IPS-11a (cell line): ENCODE measurements around the gene ZBTB37.
"Not testable (repeated sequence)": the region's sequence is repeated elsewhere in the genome, so short reads cannot be mapped to it uniquely, and the experiment has no call there.

Source experiments
- H3K4me3 ChIP-seq: one replicate; pipeline ENCODE4 v1.5.1; 2013; ENCODE audit warnings: low read depth, low read length, control low read depth

ZBTB37 gene

DNA sequence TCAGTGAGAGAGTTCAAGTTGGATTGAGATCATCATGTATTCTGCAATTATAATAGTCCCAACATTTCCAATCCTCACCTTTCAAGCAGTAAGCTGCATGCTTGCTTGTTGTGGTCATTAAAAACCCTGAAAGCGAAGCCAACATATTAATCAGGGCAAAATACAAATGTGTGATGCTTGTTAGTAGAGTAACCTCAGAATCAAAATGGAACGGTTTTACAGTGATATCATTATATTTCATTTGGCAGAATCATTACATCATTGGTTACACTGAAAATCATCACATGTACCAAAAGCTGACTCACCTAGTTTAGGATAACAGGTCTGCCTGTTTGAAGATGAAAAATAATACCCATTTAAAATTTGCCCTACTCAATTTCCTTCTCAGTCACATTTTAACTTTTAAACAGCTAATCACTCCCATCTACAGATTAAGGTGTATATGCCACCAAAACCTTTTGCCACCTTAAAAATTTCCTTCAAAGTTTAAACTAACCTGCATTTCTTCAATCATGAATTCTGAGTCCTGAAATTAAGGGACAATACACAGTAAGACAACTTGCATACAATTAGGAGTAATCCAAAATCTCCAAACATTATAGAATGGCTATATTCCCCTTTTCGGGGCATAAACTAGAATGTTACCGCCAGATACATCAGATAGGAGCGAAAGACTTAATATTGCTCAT is 3.9 kb upstream of the ZBTB37 start:
- H3K4me3 ChIP-seq = peak overlapping the region; percentile 27

DNA sequence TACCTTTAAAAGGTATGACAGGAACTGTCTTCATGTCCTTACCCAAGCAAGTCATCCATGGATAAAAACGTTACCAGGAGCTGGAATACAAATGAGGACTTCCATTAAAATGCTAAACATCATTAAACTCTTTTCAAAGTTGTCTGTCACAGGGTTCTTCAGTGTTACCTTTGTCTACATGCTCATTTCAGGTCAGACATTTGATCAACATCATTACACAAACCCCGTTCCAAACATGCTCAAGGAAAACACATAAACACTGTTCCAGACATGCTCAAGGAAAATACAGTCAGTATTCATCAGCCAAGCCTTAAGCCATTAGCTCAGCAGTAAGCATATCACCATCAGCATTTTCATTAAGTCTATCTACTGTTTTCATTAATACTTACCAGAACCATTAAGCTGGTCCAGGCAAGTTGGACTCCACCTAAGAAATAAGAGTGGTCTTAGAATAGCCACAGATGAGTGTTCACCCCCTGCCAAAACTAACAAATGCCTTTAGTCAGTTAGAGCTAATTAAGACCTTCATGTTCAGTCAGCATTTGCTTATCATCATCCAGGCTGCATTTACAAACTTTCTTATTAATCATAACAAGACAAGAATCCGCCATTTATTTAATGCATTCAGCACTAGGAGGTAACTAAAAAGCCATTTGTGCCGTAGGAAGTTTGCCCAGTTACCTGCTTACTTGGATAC is 2.6 kb upstream of the ZBTB37 start:
- H3K4me3 ChIP-seq = peak overlapping the region; percentile 99

DNA sequence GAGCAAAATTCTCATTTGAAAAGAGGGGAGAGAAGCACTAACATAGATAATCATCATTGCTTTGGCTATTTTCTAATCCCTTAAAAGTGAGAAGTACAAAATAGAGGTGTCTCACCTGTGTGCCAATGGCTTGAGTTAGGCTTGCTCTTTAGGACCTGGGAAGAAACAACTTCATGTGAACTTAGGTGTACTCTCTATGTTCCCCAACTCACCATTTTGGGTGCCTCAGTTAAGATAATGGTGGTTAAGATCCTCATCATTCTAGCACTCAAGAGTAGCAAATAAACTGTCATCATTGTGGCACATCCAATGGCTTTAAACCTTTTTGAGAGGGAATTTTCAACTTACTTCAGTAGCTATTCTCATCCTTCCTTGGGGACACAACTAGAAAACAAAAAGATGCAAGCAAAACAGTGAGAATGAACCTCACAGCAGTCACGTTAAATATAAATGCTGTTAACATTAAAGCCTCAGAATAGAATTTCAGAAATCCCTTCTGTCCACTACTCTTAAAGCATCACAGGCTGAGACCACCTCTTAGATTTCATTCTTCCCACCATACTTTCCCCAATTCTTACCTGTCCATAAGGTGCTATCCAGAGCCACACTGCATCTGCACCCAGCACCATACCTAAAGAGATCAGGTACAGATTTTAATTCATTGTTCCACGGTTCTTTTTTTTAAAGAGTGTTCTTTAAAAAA is 1.6 kb upstream of the ZBTB37 start:
- H3K4me3 ChIP-seq = peak overlapping the region; percentile 99

DNA sequence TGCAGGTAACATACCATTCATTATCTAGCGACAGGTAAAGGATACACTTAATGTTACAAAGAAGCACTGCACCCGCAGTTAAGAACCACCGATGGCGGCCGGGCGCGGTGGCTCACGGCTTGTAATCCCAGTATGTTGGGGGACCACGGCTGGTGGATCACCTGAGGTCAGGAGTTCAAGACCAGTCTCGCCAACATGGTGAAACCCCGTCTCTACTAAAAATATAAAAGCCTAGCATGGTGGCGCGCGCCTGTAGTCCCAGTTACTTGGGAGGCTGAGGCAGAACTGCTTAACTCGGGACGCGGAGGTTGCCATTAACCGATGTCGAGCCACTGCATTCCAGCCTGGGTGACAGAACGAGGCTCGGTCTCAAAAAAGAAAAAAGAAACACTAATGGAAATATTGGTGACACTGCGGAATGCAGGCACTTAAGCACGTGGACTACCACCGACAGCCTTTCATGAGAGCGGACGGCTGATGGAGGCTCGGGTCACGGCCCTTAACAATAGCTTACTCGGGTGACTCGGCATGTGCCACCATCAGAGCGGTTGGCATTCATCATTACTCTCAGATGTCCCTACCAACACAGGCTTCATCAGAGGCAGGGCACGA is 933 bp upstream of the ZBTB37 start:
- peak overlapping the region; percentile 99 for H3K4me3 ChIP-seq

DNA sequence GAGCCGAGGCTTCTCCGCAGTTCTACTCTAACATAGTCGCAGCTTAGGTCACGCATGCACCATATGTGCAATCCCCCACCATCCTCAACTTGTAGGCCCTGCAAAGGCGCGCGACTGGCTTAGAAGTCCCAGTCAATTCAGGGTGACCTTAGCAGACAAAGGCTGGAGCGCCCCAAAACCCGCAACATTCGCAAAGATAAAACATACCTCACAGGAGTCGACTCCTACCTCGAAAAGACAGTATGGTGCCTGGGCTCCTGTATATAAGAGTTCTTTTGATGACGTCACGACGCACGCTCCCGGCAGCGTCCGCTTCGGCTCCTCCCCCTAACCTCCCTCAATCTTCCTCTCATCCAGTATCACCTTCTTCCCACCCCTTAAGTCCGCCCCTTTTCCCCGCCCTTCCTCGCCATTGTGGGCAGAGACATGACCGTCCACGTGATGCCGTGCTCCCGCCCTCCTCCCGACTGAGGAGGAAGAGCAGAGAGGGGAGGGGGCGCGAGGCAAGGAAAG is 371 bp upstream of the ZBTB37 start, which contains the start of gene GAS5:
Gene GAS5, minus strand, starts transcription at position 237 of the 513 bp plus-strand sequence.
- H3K4me3 ChIP-seq = peak within 1 kb of the TSS; percentile 99

DNA sequence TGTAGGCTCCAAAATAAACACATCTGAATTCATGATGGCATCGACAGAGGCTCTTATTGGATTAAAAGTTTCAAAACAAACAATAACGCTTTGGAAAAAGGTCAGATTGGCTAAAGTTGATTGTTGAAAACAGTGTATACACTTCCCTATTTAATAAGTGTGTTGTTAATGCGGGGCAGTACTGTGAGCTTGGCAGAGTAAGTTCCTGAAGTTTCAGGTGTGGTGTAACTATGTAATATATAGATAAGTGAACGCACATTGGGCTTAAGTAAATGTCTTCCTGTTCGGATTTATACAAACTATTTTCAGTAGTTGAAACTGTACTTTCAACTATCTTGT is 810 bp downstream of the ZBTB37 start:
- peak overlapping the region; percentile 44 for H3K4me3 ChIP-seq

DNA sequence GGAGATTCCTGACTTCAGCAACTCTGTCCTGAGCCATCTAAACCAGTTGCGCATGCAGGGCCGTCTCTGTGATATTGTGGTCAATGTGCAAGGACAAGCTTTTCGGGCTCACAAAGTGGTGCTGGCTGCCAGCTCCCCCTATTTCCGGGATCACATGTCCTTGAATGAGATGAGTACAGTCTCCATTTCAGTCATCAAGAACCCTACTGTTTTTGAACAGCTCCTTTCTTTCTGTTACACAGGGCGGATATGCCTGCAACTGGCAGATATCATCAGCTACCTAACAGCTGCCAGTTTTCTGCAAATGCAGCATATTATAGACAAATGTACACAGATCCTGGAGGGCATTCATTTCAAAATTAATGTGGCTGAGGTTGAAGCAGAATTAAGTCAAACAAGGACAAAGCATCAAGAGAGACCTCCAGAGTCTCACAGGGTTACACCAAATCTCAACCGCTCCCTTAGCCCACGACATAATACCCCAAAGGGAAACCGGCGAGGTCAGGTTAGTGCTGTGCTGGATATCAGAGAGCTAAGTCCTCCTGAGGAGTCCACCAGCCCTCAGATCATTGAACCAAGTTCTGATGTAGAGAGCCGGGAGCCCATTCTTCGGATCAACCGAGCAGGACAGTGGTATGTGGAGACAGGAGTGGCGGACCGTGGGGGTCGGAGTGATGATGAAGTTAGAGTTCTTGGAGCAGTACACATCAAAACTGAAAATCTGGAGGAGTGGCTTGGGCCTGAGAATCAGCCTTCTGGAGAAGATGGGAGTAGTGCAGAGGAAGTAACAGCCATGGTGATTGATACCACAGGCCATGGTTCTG is 2.3 kb downstream of the ZBTB37 start:
- H3K4me3 ChIP-seq = no peak overlapping the region

DNA sequence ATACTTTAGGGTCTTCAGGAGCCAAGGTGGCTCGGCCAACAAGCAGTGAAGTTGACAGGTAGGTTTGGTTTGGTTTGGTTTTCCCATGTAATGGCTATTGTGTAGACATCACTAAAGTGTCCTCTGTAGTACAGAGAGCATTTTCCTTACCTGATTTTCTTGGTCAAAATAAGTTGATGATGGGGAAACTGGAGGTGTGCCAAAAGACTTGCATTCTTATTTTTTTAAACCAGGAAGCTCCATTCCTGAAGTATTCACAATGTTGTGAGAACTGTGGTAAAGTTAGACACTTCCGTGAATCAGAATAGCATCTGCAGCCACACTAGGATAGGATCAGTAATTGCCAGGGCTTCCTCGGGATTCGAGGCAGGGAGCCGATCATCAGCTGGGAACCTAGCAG is 2.9 kb downstream of the ZBTB37 start:
- H3K4me3 ChIP-seq = no peak overlapping the region

DNA sequence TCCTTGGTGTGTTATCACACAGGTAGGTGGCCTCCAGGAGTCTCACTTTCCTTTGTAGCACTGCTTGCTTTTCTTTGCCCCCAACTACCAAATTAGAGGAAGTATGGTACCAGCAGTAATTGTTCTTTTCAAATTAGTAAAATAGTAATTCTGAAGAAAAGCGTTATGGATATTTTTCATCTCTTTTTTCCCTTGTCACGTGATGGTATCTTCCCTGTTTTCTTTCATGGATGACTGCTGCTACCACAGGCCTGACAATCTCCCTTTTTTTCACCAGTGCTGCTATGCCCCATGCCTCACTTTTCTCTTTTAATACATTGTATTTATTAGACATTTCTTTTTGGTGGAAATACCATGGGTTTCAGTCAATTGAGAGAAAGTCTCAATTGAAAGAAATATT is 3.3 kb downstream of the ZBTB37 start:
- H3K4me3 ChIP-seq = no peak overlapping the region

DNA sequence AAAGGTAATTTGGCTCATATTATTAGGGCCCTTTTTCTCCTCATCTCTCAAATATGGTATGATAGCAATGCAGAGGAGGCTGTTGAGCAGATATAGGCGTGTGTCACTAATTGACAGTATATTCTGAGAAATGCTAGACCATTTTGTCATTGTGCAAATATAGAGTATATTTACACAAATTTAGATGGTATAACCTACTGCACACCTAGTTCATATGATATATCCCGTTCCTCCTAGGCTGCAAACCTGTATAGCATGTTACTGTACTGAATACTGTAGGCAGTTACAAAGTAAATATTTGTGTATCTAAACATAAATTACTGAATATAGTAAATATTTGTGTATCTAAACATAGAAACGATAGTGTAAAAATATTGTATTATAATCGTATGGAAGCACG is 8.6 kb downstream of the ZBTB37 start:
- H3K4me3 ChIP-seq = no peak overlapping the region

DNA sequence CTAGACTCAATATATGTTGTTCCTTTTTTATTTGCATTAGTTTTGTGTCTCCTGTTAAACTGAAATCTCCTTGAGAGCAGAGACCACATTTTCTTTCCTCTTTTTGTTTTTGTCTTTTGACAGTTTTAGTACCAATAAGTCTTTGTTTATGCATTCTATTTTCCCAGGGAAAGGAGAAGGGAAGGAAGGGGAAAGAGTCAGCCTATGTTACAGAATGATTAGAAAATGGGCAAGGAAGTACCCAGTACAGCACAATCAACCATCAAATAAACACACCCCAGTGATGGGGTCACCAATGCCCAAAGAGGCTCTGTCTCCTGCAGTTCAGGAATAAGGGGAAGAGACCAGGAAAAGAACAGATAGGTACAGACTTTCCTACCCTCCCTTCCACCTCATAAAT is 10.1 kb downstream of the ZBTB37 start:
- no peak overlapping the region for H3K4me3 ChIP-seq

DNA sequence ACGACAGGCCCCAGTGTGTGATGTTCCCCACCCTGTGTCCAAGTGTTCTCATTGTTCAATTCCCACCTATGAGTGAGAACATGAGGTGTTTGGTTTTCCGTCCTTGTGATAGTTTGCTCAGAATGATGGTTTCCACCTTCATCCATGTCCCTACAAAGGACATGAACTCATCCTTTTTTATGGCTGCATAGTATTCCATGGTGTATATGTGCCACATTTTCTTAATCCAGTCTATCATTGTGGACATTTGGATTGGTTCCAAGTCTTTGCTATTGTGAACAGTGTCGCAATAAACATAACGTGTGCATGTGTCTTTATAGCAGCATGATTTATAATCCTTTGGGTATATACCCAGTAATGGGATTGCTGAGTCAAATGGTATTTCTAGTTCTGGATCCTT is 12.9 kb downstream of the ZBTB37 start:
- H3K4me3 ChIP-seq = not testable (repeated sequence)

DNA sequence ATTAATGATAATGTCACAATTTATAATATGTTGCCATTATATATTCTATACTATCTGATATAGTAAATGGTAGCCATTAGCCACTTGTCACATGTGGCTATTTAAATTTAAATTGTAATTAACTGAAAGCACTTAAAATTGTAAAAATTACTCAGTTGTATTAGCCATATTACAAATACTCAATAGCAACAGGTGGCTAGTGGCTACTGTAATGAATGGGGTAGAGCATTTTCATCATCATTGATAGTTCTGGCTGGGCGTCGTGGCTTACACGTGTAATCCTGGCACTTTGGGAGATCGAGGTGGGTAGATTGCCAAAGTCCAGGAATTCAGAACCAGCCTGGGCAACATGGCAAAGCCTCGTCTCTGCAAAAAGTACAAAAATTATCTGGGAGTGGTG is 16.5 kb downstream of the ZBTB37 start:
- no peak overlapping the region for H3K4me3 ChIP-seq

DNA sequence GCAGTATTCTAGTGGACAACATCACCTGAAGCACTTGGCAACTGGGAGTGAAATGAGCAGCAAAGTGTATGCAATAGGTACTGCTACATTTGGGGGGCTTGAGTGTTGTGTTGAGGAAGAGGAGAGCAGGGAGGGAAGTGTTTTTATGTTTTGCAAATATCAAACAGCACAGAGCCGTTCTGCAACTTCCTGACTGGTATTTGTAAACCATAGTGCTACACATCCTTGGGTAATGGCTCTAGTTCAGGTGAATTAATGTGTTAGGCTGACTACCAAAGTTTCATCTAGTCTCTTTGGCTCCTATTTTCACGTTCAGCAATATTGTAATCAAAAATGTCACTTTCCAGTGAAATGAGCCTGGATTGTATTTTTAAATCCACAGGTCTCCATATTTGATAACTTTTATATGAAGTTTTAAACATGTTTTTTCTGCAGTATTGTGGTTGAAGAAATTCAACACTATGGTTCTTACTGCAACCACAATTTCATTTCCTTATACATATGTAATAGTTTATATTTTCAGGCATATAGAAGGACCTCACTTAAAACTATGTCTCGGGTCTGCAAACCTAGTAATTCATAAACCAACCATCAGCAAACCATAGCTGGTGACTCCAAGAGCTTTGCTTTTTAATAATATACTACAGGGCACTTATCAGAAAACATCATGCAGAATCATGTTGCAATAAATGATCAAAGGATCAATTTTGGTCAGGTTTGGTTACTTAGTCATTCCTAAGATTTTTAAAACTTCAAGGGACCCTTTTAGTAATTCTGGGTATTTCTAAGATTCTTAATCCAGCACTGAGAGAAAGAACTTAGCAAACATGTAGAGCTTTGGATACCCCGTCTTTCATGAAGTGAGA is 18.8 kb downstream of the ZBTB37 start:
- H3K4me3 ChIP-seq = no peak overlapping the region

DNA sequence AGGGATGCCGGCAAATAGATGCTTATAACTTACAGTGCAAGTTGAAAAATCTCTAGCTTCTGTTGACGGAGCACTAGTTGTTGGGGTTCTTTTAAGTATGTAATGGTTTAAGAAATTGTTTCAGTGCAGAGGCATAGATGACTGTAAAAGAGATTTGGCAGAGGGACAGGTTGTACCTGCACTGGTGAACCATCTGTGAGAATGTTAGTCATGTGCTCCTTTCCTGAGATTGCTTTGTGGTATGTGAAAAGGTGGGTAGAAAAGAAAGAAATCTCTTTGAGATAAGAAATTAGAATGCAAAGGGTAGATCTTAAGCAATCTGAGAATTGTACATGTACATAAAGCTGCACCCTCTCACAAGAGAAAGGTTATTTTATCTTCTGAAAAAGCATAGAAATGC is 19.4 kb downstream of the ZBTB37 start:
- H3K4me3 ChIP-seq = no peak overlapping the region

DNA sequence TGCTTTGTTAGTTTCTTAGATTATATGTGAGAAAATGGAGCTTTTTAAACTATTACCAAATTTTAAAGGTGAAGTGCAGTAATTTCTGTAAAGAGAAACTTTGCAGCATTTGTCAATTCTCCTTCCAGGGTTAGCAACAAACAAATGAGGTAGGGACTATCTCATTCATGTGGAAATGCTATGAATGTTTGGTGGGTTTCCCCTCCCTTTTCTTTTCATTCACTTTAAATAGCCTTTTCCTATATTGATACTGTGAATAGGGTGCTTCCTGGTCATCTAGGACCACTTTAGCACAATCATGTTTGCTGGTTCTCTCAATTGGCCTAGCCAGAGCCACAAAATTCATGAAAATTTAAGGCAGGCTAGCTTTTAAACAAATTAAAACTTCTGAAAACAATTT is 20.6 kb downstream of the ZBTB37 start:
- H3K4me3 ChIP-seq = no peak overlapping the region

DNA sequence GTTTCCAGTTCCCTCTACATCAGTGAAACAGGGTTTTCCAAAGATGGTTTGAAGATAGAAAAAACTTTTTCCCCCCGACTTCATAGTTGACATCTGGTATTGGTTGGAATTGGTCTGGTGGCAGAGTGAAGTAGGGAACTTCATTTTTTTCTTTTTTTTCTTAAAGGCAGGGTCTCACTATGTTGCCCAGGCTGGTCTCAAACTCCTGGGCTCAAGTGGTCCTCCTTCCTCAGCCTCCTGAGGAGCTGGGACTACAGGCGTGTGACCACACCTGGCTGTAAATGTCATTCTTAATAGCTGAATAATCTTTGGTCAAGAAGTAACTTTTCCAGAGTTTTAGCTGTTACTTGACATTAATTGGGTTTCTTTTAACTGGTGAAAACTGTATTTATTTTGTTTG is 21.7 kb downstream of the ZBTB37 start:
- no peak overlapping the region for H3K4me3 ChIP-seq

DNA sequence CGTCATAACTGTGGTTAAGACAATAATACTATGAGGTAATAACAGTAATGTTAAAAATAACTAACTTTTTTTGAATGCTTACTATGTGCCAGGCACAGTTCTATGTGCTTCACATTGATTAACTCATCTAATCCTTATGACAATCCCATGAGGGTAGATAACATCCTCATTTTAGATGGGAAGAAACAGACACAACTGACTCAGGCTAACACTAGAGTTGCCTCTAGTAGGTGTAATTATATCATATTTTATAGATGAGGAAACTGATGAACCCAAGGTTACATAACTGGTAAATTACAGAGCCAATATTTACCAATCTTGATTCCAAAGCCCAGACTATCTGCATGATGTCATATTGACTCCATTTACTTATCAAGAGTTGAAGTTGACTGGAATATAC is 25.4 kb downstream of the ZBTB37 start:
- no peak overlapping the region for H3K4me3 ChIP-seq

DNA sequence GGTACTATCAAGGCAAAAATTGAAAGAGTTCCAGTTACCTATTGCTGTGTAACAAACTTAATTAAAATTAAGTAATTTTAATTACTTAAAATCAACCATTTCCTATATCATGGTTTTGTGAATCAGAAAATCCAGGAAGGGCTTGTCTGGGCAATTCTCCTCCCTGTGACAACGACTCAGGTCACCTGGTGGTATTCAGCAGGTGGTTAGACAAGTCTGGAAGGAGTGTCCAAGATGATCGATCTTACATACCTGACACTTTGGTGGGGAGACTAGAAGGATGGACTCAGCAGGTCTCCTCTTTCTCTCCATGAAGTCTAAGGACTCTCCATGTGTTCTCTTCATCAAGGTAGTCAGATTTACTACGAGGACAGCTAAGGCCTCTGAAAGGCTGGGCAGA is 26.0 kb downstream of the ZBTB37 start:
- H3K4me3 ChIP-seq = no peak overlapping the region

DNA sequence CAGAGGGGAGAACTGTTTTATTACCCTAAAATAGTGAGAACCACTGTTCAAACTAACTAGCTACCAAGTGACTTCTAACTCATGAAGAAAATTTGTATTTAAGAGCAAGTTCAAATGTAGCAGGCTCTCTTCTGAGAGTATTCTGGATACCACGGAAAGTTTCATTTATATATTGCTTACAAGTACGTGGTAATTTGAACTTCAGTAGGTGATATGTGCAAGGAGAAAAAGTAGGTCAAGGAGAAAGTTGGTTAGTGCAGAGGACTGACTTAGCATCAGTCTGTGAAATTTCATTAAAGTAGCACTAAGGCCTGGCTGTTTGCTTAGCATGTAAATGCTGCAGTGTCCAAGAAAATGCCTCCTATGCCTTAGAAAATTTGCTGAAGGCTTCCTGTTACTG is 32.2 kb downstream of the ZBTB37 start:
- H3K4me3 ChIP-seq = no peak overlapping the region
